Retinal pigment epithelial cell (primary cell): ENCODE results near the gene WNK1.
A peak's percentile ranks its signal among the peaks of the same experiment; 100 is the strongest.

Experiments used
- DNase-seq: peaks from one replicate; pipeline ENCODE4 v3.0.0-alpha.2; 2010; ENCODE audit warnings: low read depth
- H3K4me3 ChIP-seq: 2 replicates; pipeline ENCODE4 v1.5.1; 2011; ENCODE audit warnings: mild to moderate bottlenecking, low read length, control low read depth, moderate library complexity
- CTCF ChIP-seq: conservative IDR thresholded peaks from 2 replicates; pipeline ENCODE4 v1.5.1; 2011; ENCODE audit warnings: low read depth, low read length, control low read depth, inconsistent platforms

WNK1 gene

GRCh38 chr12:851343-851742 is 99.0 kb downstream of the WNK1 start:
- H3K4me3 ChIP-seq, result no peak overlapping the region
- no peak for TF ChIP-seq CTCF
- DNase-seq, result peak; percentile 39

GRCh38 chr12:851913-852312 is 99.5 kb downstream of the WNK1 start:
- peak; percentile 41 for DNase-seq
- H3K4me3 ChIP-seq, result no peak overlapping the region
- TF ChIP-seq CTCF, result no peak

- no peak for TF ChIP-seq CTCF
- no peak overlapping the region for H3K4me3 ChIP-seq
- DNase-seq, result peak; percentile 58
These were observed 100.5 kb downstream of the WNK1 start for GRCh38 chr12:852864-853263.

GRCh38 chr12:857611-858010 is 105.2 kb downstream of the WNK1 start:
- no peak overlapping the region for H3K4me3 ChIP-seq
- TF ChIP-seq CTCF, result no peak
- no peak for DNase-seq

- no peak for DNase-seq
- TF ChIP-seq CTCF, result no peak
- H3K4me3 ChIP-seq, result no peak overlapping the region
These were observed 110.0 kb downstream of the WNK1 start for GRCh38 chr12:862303-862911.

- DNase-seq, result no peak
- H3K4me3 ChIP-seq, result no peak overlapping the region
- no peak for TF ChIP-seq CTCF
These were observed 110.9 kb downstream of the WNK1 start for GRCh38 chr12:863285-863684.

- no peak overlapping the region for H3K4me3 ChIP-seq
- no peak for DNase-seq
- TF ChIP-seq CTCF, result no peak
These were observed 113.2 kb downstream of the WNK1 start for GRCh38 chr12:865614-866013.
